Measurements from ENCODE around the gene NUP210. TPM values are rescaled to one million over a fixed set of nuclear protein-coding genes. Genes with fewer than 3 reads are reported as not detected.

The NUP210 gene
- total and polyA plus RNA-seq, 2 experiments from 2014 or later, result 13.8 to 73.9 TPM

GRCh38 chr3:13462125-13462629, 42.1 kb upstream of the NUP210 start (continued):
- TF ChIP-seq ZNF462 (CRISPR knock-in tag; IDR thresholded peaks at IDR 0.05), result no peak
- no peak for TF ChIP-seq REST (IDR thresholded peaks at IDR 0.05; ENCODE audit: unreplicated experiment)
- TF ChIP-seq ETS1 (IDR thresholded peaks at IDR 0.05), result no peak
- TF ChIP-seq ZNF331 (CRISPR knock-in tag; IDR thresholded peaks at IDR 0.05; ENCODE audit: low read depth), result no peak
- no peak for TF ChIP-seq CREB1 (CRISPR knock-in tag; IDR thresholded peaks at IDR 0.05; ENCODE audit: low read depth)
- no peak for TF ChIP-seq STAT1 (IDR thresholded peaks at IDR 0.05; ENCODE audit: unreplicated experiment)

Measured in GM23338 (cell line).